ENCODE data around the gene MBP.

GRCh38 chr18:77070627-77071026, 62.0 kb downstream of the MBP start:
- no peak for TF ChIP-seq ZFX (IDR thresholded peaks at IDR 0.05)
- TF ChIP-seq, protein P1, sequence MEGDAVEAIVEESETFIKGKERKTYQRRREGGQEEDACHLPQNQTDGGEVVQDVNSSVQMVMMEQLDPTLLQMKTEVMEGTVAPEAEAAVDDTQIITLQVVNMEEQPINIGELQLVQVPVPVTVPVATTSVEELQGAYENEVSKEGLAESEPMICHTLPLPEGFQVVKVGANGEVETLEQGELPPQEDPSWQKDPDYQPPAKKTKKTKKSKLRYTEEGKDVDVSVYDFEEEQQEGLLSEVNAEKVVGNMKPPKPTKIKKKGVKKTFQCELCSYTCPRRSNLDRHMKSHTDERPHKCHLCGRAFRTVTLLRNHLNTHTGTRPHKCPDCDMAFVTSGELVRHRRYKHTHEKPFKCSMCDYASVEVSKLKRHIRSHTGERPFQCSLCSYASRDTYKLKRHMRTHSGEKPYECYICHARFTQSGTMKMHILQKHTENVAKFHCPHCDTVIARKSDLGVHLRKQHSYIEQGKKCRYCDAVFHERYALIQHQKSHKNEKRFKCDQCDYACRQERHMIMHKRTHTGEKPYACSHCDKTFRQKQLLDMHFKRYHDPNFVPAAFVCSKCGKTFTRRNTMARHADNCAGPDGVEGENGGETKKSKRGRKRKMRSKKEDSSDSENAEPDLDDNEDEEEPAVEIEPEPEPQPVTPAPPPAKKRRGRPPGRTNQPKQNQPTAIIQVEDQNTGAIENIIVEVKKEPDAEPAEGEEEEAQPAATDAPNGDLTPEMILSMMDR (conservative IDR thresholded peaks at IDR 0.05): no peak

Data from C4-2B (cell line).